HepG2 (cell line): ENCODE data around the gene VPS13D. TPM values are rescaled to one million over a fixed set of nuclear protein-coding genes. Genes with fewer than 3 reads are reported as not detected.

Experiments
- ATAC-seq: fragments of 200-7000 bp; cut with Tn5 transposase; 3 replicates; pipeline ENCODE4 v1.9.1; 2020; ENCODE audit warnings: mild to moderate bottlenecking, moderate library complexity
- BruUV-seq: library from RNA; stranded (reverse); fragments of 400-500 nt; replicated peaks from 2 replicates; lab custom pipeline; 2021; lab: Mats Ljungman, UMichigan
- CTCF ChIA-PET: fragments of 300-600 bp; formaldehyde crosslinking; extraction: SDS; loops from one replicate; lab custom pipeline; 2021; ENCODE audit warnings: low total read pairs, inconsistent platforms, low intra/inter-chr PET ratio; lab: Yijun Ruan, JAX
- POLR2A ChIA-PET: fragments of 350-600 bp; sonication (Branson Sonifier 250); formaldehyde crosslinking; loops from one replicate; lab custom pipeline; 2020; ENCODE audit warnings: antibody characterized with exemption, inconsistent platforms; lab: Yijun Ruan, JAX
- DNase-seq: peaks from one replicate; pipeline ENCODE4 v3.0.0-alpha.2; 2015; ENCODE audit warnings: low spot score
- FAIRE-seq: peaks from 3 replicates; lab custom pipeline; 2011; peaks lifted over from hg19 to GRCh38; lab: Jason Lieb, UNC
- H2AFZ ChIP-seq: one replicate; pipeline ENCODE4 v1.6.1; 2011; ENCODE audit warnings: low read length, inconsistent platforms
- H3K27ac ChIP-seq: fragments of 300-600 bp; 3 replicates; pipeline ENCODE4 v1.8.0; 2011; ENCODE audit warnings: mixed run types, mild to moderate bottlenecking, mixed read lengths, low read length, inconsistent platforms; ENCODE audit not compliant: insufficient read depth; ENCODE audit errors: extremely low read length
- H3K27me3 ChIP-seq, 2 experiments: fragments of 200-600 bp in 1 of 2; 2 replicates in 1 of 2; 3 replicates in 1 of 2; pipeline versions ENCODE4 v1.6.0 to v1.8.0; 2011; ENCODE audit warnings: low read length in 2 of 2, mild to moderate bottlenecking in 2 of 2, moderate library complexity in 2 of 2, inconsistent platforms in 1 of 2; ENCODE audit not compliant: insufficient read depth in 2 of 2, control insufficient read depth in 1 of 2
- H3K36me3 ChIP-seq, 2 experiments: fragments of 200-600 bp in 1 of 2; replicated peaks in 1 of 2; 2 replicates in 1 of 2; 3 replicates in 1 of 2; pipeline versions ENCODE4 v1.5.1 to v1.8.0; 2011; ENCODE audit warnings: low read length in 2 of 2, inconsistent platforms in 1 of 2; ENCODE audit not compliant: insufficient read depth in 2 of 2, control insufficient read depth in 1 of 2
- H3K4me1 ChIP-seq: 2 replicates; pipeline ENCODE4 v1.5.1; 2012; ENCODE audit warnings: low read length, inconsistent platforms; ENCODE audit not compliant: insufficient read depth
- H3K4me2 ChIP-seq: 2 replicates; pipeline ENCODE4 v1.6.0; 2011; ENCODE audit warnings: low read depth, low read length, inconsistent platforms
- H3K4me3 ChIP-seq, 3 experiments: fragments of 200-600 bp in 1 of 3; sonication (generic), shearing (Covaris generic) in 1 of 3; replicated peaks in 1 of 3; 2 replicates each; pipeline ENCODE4 v1.5.1; 2011 to 2016; ENCODE audit warnings: low read length in 3 of 3, inconsistent platforms in 2 of 3, low read depth in 2 of 3, mild to moderate bottlenecking in 2 of 3, control low read depth in 1 of 3, mixed read lengths in 1 of 3; ENCODE audit not compliant: insufficient read depth in 1 of 3
- H3K79me2 ChIP-seq: one replicate; pipeline ENCODE4 v1.6.1; 2011; ENCODE audit warnings: low read length, inconsistent platforms; ENCODE audit not compliant: insufficient read depth
- H3K9ac ChIP-seq: 2 replicates; pipeline ENCODE4 v1.6.0; 2011; ENCODE audit warnings: mild to moderate bottlenecking, low read depth, low read length, inconsistent platforms; ENCODE audit not compliant: insufficient read depth
- H3K9me3 ChIP-seq: 2 replicates; pipeline ENCODE4 v1.5.1; 2012; ENCODE audit warnings: mild to moderate bottlenecking, low read length
- H4K20me1 ChIP-seq: 2 replicates; pipeline ENCODE4 v1.6.0; 2011; ENCODE audit warnings: inconsistent platforms, mild to moderate bottlenecking, low read length, moderate library complexity; ENCODE audit not compliant: insufficient read depth
- KIAA2018 ChIP-seq: sonication (generic); formaldehyde crosslinking; IDR thresholded peaks from 2 replicates; pipeline ENCODE4 v1.5.0; 2020; ENCODE audit warnings: mild to moderate bottlenecking, missing genetic modification reagents, borderline replicate concordance
- RBM39 ChIP-seq: fragments of 200-400 bp; formaldehyde crosslinking; IDR thresholded peaks from one replicate; pipeline ENCODE4 v1.6.1; 2018; ENCODE audit warnings: antibody characterized with exemption, mild to moderate bottlenecking, low read depth, low read length; ENCODE audit not compliant: poor library complexity, severe bottlenecking
- SIX4 ChIP-seq: sonication (generic); formaldehyde crosslinking; IDR thresholded peaks from 2 replicates; pipeline ENCODE4 v1.4.0; 2020; ENCODE audit warnings: missing genetic modification reagents
- THAP7 ChIP-seq: sonication (generic); formaldehyde crosslinking; IDR thresholded peaks from 2 replicates; pipeline ENCODE4 v1.8.1; 2023; ENCODE audit warnings: mild to moderate bottlenecking, missing genetic modification reagents
- TRIM24 ChIP-seq: sonication (generic); formaldehyde crosslinking; IDR thresholded peaks from 2 replicates; pipeline ENCODE4 v1.8.0; 2022; ENCODE audit warnings: mild to moderate bottlenecking, missing genetic modification reagents
- ZNF496 ChIP-seq: sonication (generic); formaldehyde crosslinking; IDR thresholded peaks from 2 replicates; pipeline ENCODE4 v1.8.1; 2023; ENCODE audit warnings: mild to moderate bottlenecking, moderate library complexity, missing genetic modification reagents; ENCODE audit not compliant: insufficient replicate concordance
- ZNF567 ChIP-seq: sonication (generic); formaldehyde crosslinking; IDR thresholded peaks from 2 replicates; pipeline ENCODE4 v1.8.1; 2023; ENCODE audit warnings: mild to moderate bottlenecking, missing genetic modification reagents, borderline replicate concordance
- ZNF574 ChIP-seq: sonication (generic); formaldehyde crosslinking; IDR thresholded peaks from 2 replicates; pipeline ENCODE4 v1.4.0; 2020; ENCODE audit warnings: missing genetic modification reagents
- WGBS: methylation state at CpG from one replicate; pipeline ENCODE4 v1.1.6; 2017; ENCODE audit warnings: low lambda C conversion rate; 5-methylcytosine and 5-hydroxymethylcytosine counted together
- in situ Hi-C: cut with HindIII; loops from 2 replicates; pipeline ENCODE4 v1.10.0; 2017; ENCODE audit warnings: low pct_unique_long_range_greater_than_20kb; ENCODE audit not compliant: extremely low pct_ligation_motif_present
- intact Hi-C: fragments of 100-400 bp; cut with micrococcal nuclease; formaldehyde crosslinking; loops from one replicate; pipeline ENCODE4 v1.10.0; 2022; ENCODE audit not compliant: unreplicated experiment
- polyA plus RNA-seq, 8 experiments: library from polyadenylated mRNA; depleted of rRNA in 3 of 8; stranded (reverse) in 7 of 8; unstranded in 1 of 8; fragments of >200 nt; fragmentation: Illumina TruSeq in 4 of 8; extraction: Trizol in 4 of 8; gene quantifications; 2 replicates each; pipeline versions ENCODE4 v1.2.1 to v1.2.3, GENCODE V29; 2011 to 2016; ENCODE audit warnings: low read depth in 4 of 8, missing spikeins in 1 of 8, mixed read lengths in 1 of 8; ENCODE audit not compliant: insufficient read depth in 1 of 8
- total RNA-seq, 5 experiments: library from RNA; depleted of rRNA; stranded (reverse); fragments of >200 nt; fragmentation: Illumina TruSeq; extraction: Trizol; gene quantifications; 2 replicates each; pipeline ENCODE4 v1.2.3, GENCODE V29; 2016; ENCODE audit warnings: low read depth in 1 of 5

VPS13D gene
- total and polyA plus RNA-seq, 2 of the 13 experiments (the other 11 are each of a cell fraction or from before 2014, with no cell fraction given), result 8.6 to 13.9 TPM

DNA sequence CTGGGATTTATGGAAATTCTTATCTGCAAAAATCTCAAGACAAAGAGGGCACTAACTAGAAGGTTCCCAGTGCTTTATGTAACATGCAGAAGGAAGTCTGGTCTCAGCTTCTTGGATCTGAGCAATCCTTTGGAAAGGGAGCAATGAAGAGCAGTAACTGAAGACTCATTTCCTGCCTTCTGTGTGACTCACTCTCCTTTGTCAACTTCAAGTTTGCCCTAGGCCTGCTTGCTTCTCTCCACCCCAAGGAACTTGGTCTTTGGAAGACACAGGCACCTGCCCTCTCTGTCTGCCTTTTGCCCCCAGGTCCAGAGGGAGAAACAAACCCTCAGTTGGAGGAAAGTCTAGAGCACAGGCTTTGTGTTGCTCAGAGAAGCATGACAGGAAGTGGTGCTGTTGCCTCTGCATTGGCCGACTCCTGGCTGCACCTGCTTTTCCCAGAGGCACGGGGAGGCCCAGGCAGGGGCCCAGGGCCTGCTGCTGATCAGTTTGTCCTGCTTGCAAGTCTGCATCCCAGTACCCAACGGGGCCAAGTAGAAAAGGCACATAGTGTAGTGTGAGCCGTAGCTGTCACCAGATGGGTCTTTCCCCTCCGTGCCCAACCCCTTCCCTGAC lies 251.0 kb downstream of the VPS13D start:
- Histone ChIP-seq H3K27ac (no peak overlapping the region), H3K4me2 (no peak overlapping the region), H3K4me1 (peaks cover 74% of the 10 kb centered on the region), H3K9me3 (no peaks in the 10 kb centered on the region), H4K20me1 (no peaks in the 10 kb centered on the region), H3K79me2 (no peaks in the 10 kb centered on the region), H3K9ac (no peak overlapping the region), H2AFZ (no peak overlapping the region), H3K4me3 (no peak overlapping the region), H3K27me3 (no peaks in the 10 kb centered on the region), H3K36me3 (no peaks in the 10 kb centered on the region)
- in situ Hi-C loops, result no loop called here
- DNase-seq (no peak), FAIRE-seq (no peak), ATAC-seq (no peak)
- BruUV-seq, result no TSS peak
- WGBS, result 93% methylated on average over 5 of the region's 5 CpGs
- intact Hi-C loops, result no loop called here
- ChIA-PET POLR2A (interaction anchor here (4.8 to 6.6 kb wide), 2 partner anchors 46 to 136 kb away, joined by 46 to 72 read pairs; partner anchors contain the start of gene DHRS3), CTCF (no interaction called here)
- TF ChIP-seq ZNF496 (CRISPR knock-in tag), result no peak
- no peak for TF ChIP-seq THAP7 (CRISPR knock-in tag)
- no peak for TF ChIP-seq KIAA2018 (CRISPR knock-in tag)
- no peak for TF ChIP-seq SIX4 (CRISPR knock-in tag)
- TF ChIP-seq TRIM24, result no peak
- no peak for TF ChIP-seq ZNF567
- no peak for TF ChIP-seq RBM39
- TF ChIP-seq ZNF574 (CRISPR knock-in tag), result no peak
